ENCODE results near the gene MARCHF5.

GRCh38 chr10:92354587-92354986 is 63.6 kb downstream of the MARCHF5 start:
- TF ChIP-seq EZH2 (IDR thresholded peaks at IDR 0.05; ENCODE audit: low read length) (no peak), CTCF (optimal IDR thresholded peaks at IDR 0.05 in 1 of 3, IDR thresholded peaks at IDR 0.05 in 1 of 3, conservative IDR thresholded peaks at IDR 0.05 in 1 of 3; ENCODE audit: extremely low read depth in 1 of 3, insufficient read depth in 2 of 3, low read length in 3 of 3) (no peak)

All from keratinocyte (primary cell).